ENCODE measurements around the gene FCAMR.

FCAMR gene

DNA sequence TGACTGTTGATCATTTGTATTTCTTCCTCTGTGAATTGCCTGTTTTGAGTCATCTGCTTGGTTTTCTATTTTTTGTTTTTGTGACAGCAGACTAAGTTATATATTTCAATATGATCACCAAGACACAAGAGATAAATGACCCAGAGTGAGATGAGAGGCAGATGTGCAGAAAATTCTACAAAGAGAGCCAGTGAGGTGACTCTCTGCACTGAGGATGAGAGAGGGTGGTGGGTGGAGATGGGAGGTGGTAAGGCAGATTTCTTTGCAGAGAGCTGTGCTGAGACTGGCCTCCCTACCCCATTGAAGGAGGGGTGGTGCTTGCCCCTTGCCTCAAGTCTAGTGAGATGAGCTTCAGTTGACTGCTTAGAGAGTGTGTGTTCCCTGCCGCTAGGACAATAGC is 17.6 kb upstream of the FCAMR start:
- Histone ChIP-seq H3K4me3 (ENCODE audit: low read depth in 1 of 2, low read length in 2 of 2) (no peak overlapping the region), H3K27me3 (ENCODE audit: control insufficient read depth in 1 of 2, insufficient read depth in 2 of 2, low read length in 2 of 2) (no peaks in the 10 kb centered on the region), H3K9me3 (ENCODE audit: low read length) (no peaks in the 10 kb centered on the region), H3K9ac (ENCODE audit: low read length) (no peak overlapping the region), H3K4me1 (ENCODE audit: insufficient read depth, low read length) (no peaks in the 10 kb centered on the region), H3K27ac (ENCODE audit: low read depth, low read length) (no peak overlapping the region), H3K36me3 (ENCODE audit: insufficient read depth, low read length) (no peaks in the 10 kb centered on the region)

DNA sequence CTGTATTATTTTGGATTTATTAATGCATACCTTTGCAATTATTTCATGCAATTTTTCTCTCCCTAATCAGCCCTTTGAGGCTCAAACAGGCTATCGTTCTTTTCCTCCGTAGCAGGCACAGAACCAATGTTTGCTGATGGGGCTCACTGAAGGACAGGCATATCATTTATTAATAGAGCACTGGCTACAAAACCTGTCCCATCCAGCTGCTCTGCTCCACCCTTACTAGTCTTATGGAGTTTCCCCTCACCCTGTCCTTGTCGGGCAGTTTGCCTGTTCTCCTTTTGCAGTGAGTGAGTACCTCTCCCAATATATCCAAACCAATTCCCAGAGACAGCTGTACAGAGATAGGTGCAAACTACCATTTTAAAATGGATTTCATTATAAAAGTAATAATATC is 16.6 kb upstream of the FCAMR start:
- Histone ChIP-seq H3K4me3 (ENCODE audit: low read depth in 1 of 2, low read length in 2 of 2) (no peak overlapping the region), H3K4me1 (ENCODE audit: insufficient read depth, low read length) (no peaks in the 10 kb centered on the region), H3K9ac (ENCODE audit: low read length) (no peak overlapping the region), H3K27me3 (ENCODE audit: control insufficient read depth in 1 of 2, insufficient read depth in 2 of 2, low read length in 2 of 2) (no peaks in the 10 kb centered on the region), H3K9me3 (ENCODE audit: low read length) (no peaks in the 10 kb centered on the region), H3K36me3 (ENCODE audit: insufficient read depth, low read length) (no peaks in the 10 kb centered on the region), H3K27ac (ENCODE audit: low read depth, low read length) (no peak overlapping the region)

DNA sequence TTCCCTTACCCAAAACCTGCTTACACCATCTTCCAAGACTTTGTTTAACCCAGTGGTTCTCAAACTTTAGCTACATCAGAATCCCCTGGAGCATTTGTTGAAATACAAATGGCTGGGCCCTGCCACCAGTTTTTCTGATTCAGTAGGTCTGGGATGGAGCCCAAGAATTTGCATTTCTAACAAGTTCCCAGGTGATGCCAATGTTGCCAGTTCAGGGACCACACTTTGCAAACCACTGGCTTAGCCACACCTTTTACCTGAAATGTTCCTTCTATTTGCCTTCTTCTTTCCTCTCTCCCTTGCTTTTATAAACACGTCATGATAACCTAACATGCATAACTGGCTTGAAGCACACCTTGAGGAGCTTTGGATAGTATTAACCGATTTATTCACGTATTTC is 16.1 kb upstream of the FCAMR start:
- H3K9me3 ChIP-seq (ENCODE audit: low read length), result no peaks in the 10 kb centered on the region
- H3K27ac ChIP-seq (ENCODE audit: low read depth, low read length), result no peak overlapping the region

DNA sequence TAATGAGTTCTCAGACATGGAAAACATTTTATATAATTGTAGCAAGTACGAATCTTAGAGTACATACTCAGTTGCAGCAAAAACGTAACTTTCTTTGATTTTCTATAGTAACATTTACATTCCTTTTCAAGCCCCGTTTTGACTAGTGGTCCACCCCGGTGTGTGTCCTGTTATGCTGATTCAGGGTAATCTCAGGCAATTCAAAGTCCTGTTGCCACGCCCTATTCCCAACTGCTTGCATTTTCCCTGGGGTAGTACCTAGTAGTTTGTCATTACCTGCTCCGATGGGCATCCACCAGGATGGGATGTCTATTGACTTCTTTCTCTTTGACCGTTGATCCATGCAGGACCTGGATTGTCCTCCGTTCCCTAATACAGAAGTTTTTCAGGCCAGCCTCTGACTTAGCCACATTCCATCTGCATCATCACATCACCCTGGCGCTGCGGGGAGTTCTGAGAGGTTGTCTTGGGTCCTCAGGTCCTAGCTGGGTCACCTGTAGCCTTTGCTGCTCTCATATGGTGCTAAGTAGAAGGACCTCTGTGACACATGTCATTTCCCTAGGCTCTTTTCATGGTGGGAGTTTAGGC is 15.0 kb upstream of the FCAMR start:
- H3K27ac ChIP-seq (ENCODE audit: low read depth, low read length), result no peak overlapping the region
- H3K4me1 ChIP-seq (ENCODE audit: insufficient read depth, low read length), result no peaks in the 10 kb centered on the region
- H3K9ac ChIP-seq (ENCODE audit: low read length), result no peak overlapping the region
- H3K9me3 ChIP-seq (ENCODE audit: low read length), result no peaks in the 10 kb centered on the region
- no peaks in the 10 kb centered on the region for H3K36me3 ChIP-seq (ENCODE audit: insufficient read depth, low read length)
- no peaks in the 10 kb centered on the region for H3K27me3 ChIP-seq (ENCODE audit: control insufficient read depth in 1 of 2, insufficient read depth in 2 of 2, low read length in 2 of 2)
- no peak overlapping the region for H3K4me3 ChIP-seq (ENCODE audit: low read depth in 1 of 2, low read length in 2 of 2)

More for the DNA sequence above, 16.1 kb upstream of the FCAMR start:
- no peak overlapping the region for H3K9ac ChIP-seq (ENCODE audit: low read length)
- H3K4me1 ChIP-seq (ENCODE audit: insufficient read depth, low read length), result no peaks in the 10 kb centered on the region
- no peaks in the 10 kb centered on the region for H3K36me3 ChIP-seq (ENCODE audit: insufficient read depth, low read length)
- H3K27me3 ChIP-seq (ENCODE audit: control insufficient read depth in 1 of 2, insufficient read depth in 2 of 2, low read length in 2 of 2), result no peaks in the 10 kb centered on the region
- H3K4me3 ChIP-seq (ENCODE audit: low read depth in 1 of 2, low read length in 2 of 2), result no peak overlapping the region

DNA sequence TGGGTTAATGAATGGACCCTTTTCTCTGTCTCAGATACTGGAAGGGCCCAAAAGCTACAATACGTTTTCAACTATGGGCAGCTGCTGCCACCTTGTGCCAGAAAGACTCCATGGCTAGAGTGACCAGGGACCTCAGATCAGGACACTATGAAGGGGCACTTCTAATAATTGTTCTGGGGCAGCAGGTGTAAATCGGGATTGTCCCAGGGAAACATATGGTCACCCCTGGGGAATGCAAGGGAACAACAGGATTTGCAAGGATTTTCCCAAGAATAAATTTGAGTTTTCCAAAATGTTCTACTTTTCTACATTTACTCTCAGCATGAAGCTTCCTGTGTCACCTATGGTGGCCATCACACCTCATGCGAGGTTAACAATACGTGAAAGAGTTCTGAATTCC is 12.0 kb upstream of the FCAMR start:
- H3K9me3 ChIP-seq (ENCODE audit: low read length), result no peaks in the 10 kb centered on the region
- no peaks in the 10 kb centered on the region for H3K36me3 ChIP-seq (ENCODE audit: insufficient read depth, low read length)
- no peaks in the 10 kb centered on the region for H3K27me3 ChIP-seq (ENCODE audit: control insufficient read depth in 1 of 2, insufficient read depth in 2 of 2, low read length in 2 of 2)
- H3K4me3 ChIP-seq (ENCODE audit: low read depth in 1 of 2, low read length in 2 of 2), result no peak overlapping the region
- no peak overlapping the region for H3K27ac ChIP-seq (ENCODE audit: low read depth, low read length)
- no peaks in the 10 kb centered on the region for H3K4me1 ChIP-seq (ENCODE audit: insufficient read depth, low read length)
- no peak overlapping the region for H3K9ac ChIP-seq (ENCODE audit: low read length)

DNA sequence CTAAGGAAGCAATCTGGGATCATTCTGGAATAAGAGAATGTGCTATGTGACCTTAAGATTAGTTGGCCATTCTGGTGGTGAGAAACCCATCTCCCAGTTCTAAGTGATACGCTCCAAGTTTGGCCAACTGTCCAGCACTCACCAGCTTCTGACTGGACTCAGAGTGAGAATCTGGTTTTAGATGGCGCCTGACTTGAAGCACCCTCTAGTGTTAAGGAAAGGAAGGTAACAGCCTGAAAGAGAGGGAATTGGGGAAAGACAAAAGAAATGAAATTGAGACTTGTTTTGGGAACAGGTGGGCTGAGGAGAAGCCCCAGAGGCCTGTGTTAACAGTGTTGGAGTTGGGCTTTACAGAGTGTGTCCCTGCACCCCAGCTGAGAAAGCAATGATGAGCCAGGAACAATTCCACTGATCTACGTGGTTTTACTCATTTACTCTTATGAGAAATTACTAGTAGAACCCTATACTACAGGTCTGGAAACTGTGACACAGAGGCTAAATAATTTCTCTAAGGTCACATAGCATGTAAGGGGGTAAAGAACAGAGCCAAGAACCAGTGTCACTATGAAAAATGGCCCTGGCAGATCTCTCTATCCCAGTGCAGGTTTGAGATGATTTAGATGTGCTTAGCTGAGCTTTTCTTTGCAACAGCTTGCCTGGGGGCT is 9.3 kb upstream of the FCAMR start:
- Histone ChIP-seq H3K4me1 (ENCODE audit: insufficient read depth, low read length) (no peaks in the 10 kb centered on the region), H3K27me3 (ENCODE audit: control insufficient read depth in 1 of 2, insufficient read depth in 2 of 2, low read length in 2 of 2) (no peaks in the 10 kb centered on the region), H3K36me3 (ENCODE audit: insufficient read depth, low read length) (no peaks in the 10 kb centered on the region), H3K27ac (ENCODE audit: low read depth, low read length) (no peak overlapping the region), H3K9me3 (ENCODE audit: low read length) (no peaks in the 10 kb centered on the region), H3K4me3 (ENCODE audit: low read depth in 1 of 2, low read length in 2 of 2) (no peak overlapping the region), H3K9ac (ENCODE audit: low read length) (no peak overlapping the region)

DNA sequence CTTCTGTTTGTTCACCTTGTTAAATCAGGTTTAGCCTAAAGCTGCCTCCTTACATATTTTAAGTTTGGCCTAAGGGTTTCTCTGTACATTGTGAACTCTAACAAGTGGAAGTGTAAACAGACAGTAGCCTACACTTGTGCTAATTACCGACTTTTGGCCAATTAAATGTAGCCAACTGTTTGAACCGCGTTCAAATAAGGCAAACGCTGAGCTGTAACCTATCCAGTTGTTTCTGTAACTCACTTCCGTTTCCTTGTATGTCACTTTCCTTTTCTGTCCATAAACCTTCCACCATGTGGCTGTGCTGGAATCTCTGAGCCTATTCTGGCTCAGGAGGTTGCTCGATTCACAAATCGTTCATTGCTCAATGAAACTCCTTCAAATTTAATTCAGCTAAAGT is 8.0 kb upstream of the FCAMR start:
- H3K36me3 ChIP-seq (ENCODE audit: insufficient read depth, low read length), result no peaks in the 10 kb centered on the region
- H3K4me1 ChIP-seq (ENCODE audit: insufficient read depth, low read length), result no peaks in the 10 kb centered on the region
- no peaks in the 10 kb centered on the region for H3K9me3 ChIP-seq (ENCODE audit: low read length)
- no peak overlapping the region for H3K27ac ChIP-seq (ENCODE audit: low read depth, low read length)
- no peaks in the 10 kb centered on the region for H3K27me3 ChIP-seq (ENCODE audit: control insufficient read depth in 1 of 2, insufficient read depth in 2 of 2, low read length in 2 of 2)
- no peak overlapping the region for H3K9ac ChIP-seq (ENCODE audit: low read length)
- no peak overlapping the region for H3K4me3 ChIP-seq (ENCODE audit: low read depth in 1 of 2, low read length in 2 of 2)

DNA sequence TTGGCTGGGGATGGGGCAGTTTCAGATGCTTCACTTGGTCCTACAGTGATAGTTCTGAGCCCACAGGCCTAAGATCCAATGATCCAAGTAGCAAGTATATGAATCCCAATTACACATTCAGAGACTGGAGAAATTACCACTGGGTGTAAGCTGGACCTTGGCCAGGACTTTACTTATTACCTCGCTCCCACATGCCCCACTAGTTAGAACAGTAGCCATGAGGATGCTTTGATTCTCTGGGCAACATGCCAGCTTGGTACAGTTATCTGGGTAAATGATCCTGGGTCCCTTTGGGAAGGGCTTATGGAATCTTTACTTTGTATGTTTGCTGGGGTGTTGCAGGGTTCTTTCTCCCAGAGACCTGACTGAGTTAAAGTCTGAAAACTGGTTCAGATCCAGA is 5.0 kb upstream of the FCAMR start:
- Histone ChIP-seq H3K9ac (ENCODE audit: low read length) (no peak overlapping the region), H3K4me1 (ENCODE audit: insufficient read depth, low read length) (no peaks in the 10 kb centered on the region), H3K4me3 (ENCODE audit: low read depth in 1 of 2, low read length in 2 of 2) (no peak overlapping the region), H3K27me3 (ENCODE audit: control insufficient read depth in 1 of 2, insufficient read depth in 2 of 2, low read length in 2 of 2) (no peaks in the 10 kb centered on the region), H3K36me3 (ENCODE audit: insufficient read depth, low read length) (no peaks in the 10 kb centered on the region), H3K9me3 (ENCODE audit: low read length) (no peaks in the 10 kb centered on the region), H3K27ac (ENCODE audit: low read depth, low read length) (no peak overlapping the region)

DNA sequence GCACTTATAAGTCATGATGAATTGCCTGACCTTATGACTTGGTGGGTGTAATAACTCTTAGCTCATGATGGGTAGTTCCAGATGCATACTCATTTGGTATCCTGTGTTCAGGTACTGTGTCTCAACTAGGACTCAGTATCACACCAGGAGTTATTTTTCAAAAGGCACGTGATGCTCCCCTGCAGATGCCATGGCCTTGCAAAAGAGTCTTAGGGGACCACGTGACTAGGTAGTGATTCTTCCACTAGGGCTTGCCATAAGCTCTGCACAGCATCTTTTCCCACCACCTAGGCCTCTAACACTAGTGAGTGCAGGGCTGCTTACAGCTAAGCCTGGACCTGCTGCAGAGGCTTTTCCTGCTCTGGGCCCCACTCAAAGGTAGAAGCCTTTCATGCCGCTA is 3.9 kb upstream of the FCAMR start:
- H3K27ac ChIP-seq (ENCODE audit: low read depth, low read length), result no peak overlapping the region
- H3K4me3 ChIP-seq (ENCODE audit: low read depth in 1 of 2, low read length in 2 of 2), result no peak overlapping the region
- no peaks in the 10 kb centered on the region for H3K9me3 ChIP-seq (ENCODE audit: low read length)
- H3K9ac ChIP-seq (ENCODE audit: low read length), result no peak overlapping the region
- no peaks in the 10 kb centered on the region for H3K36me3 ChIP-seq (ENCODE audit: insufficient read depth, low read length)
- no peaks in the 10 kb centered on the region for H3K4me1 ChIP-seq (ENCODE audit: insufficient read depth, low read length)
- H3K27me3 ChIP-seq (ENCODE audit: control insufficient read depth in 1 of 2, insufficient read depth in 2 of 2, low read length in 2 of 2), result no peaks in the 10 kb centered on the region

DNA sequence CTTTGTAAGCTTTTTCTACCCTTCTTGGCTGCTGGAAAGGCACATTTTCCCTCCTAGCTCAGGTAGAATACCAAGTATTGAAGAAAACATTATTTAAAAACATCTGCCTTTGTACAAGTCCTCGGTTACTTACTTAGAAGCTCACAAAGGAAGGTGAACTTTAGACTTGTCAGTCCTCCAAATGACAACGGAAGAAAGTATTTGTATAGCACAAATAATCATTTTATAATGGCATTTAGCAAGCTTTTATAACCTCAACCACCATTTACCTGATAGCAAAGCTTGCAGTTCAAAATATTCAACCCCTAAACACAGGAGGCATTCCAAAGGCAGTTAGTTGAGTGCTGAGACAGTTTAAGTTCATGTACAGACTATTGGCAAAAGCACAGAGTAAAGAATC is 2.5 kb upstream of the FCAMR start:
- Histone ChIP-seq H3K36me3 (ENCODE audit: insufficient read depth, low read length) (no peaks in the 10 kb centered on the region), H3K9ac (ENCODE audit: low read length) (no peak overlapping the region), H3K27ac (ENCODE audit: low read depth, low read length) (no peak overlapping the region), H3K4me1 (ENCODE audit: insufficient read depth, low read length) (no peaks in the 10 kb centered on the region), H3K4me3 (ENCODE audit: low read depth in 1 of 2, low read length in 2 of 2) (no peak overlapping the region), H3K9me3 (ENCODE audit: low read length) (no peaks in the 10 kb centered on the region), H3K27me3 (ENCODE audit: control insufficient read depth in 1 of 2, insufficient read depth in 2 of 2, low read length in 2 of 2) (no peaks in the 10 kb centered on the region)

DNA sequence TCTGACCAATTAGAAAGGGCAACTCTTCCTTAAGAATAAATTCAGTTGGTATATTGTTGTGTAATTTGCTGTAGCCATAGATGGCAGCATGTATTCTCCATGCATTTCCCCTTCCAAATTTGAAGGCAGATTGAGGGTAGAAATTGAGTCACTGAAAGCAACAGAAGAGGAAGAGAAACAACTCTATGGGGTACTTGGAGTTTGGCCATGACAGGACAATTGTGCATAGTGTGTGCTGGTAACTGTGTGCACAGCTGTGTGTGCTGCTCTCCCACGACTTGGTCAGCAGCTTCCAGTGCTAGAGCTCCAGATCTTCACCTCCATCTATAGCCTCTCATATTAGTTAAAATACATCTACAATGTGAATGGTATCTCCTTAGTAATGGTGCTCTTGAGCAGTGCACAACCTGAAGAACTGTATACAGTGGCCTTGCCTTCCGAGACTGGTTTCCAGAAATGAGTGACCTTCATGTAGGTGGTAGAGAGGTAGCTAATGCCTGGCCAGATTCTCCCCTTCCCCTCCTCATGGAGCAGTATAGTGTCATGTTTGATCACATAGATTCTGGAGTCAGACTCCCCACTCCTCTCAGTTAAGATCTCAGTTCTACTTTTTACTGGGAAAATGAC is 882 bp upstream of the FCAMR start:
- no peak overlapping the region for H3K4me3 ChIP-seq (ENCODE audit: low read depth in 1 of 2, low read length in 2 of 2)
- no peak overlapping the region for H3K9ac ChIP-seq (ENCODE audit: low read length)
- H3K27me3 ChIP-seq (ENCODE audit: control insufficient read depth in 1 of 2, insufficient read depth in 2 of 2, low read length in 2 of 2), result no peaks in the 10 kb centered on the region
- H3K36me3 ChIP-seq (ENCODE audit: insufficient read depth, low read length), result no peaks in the 10 kb centered on the region
- no peaks in the 10 kb centered on the region for H3K4me1 ChIP-seq (ENCODE audit: insufficient read depth, low read length)
- no peak overlapping the region for H3K27ac ChIP-seq (ENCODE audit: low read depth, low read length)
- H3K9me3 ChIP-seq (ENCODE audit: low read length), result no peaks in the 10 kb centered on the region

DNA sequence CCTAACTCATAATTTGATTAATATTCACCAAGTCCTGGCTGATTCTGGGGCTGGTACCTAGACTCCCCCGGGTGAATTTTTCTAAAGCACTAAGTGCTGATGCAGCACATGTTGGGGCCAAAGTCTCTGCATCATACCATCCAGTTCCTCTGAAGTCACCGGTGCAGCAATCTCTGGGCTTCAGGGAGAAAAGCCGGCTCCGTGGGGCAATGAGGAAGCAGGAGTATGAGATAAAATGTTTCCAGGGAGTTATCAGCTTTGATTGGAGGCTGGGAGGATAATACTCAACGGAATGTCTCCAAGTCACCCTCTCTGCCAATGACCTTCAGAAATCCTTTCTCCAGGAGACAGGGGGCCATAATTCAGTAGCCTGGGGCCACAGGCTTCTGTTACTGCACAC is 1.2 kb downstream of the FCAMR start:
- H3K9me3 ChIP-seq (ENCODE audit: low read length), result no peaks in the 10 kb centered on the region
- no peaks in the 10 kb centered on the region for H3K36me3 ChIP-seq (ENCODE audit: insufficient read depth, low read length)
- no peak overlapping the region for H3K4me3 ChIP-seq (ENCODE audit: low read depth in 1 of 2, low read length in 2 of 2)
- H3K27ac ChIP-seq (ENCODE audit: low read depth, low read length), result no peak overlapping the region
- no peak overlapping the region for H3K9ac ChIP-seq (ENCODE audit: low read length)
- H3K27me3 ChIP-seq (ENCODE audit: control insufficient read depth in 1 of 2, insufficient read depth in 2 of 2, low read length in 2 of 2), result no peaks in the 10 kb centered on the region
- H3K4me1 ChIP-seq (ENCODE audit: insufficient read depth, low read length), result no peaks in the 10 kb centered on the region

Measured in muscle layer of colon (tissue), 2 donors.